ENCODE data around the gene DUT.

Gene DUT

DNA sequence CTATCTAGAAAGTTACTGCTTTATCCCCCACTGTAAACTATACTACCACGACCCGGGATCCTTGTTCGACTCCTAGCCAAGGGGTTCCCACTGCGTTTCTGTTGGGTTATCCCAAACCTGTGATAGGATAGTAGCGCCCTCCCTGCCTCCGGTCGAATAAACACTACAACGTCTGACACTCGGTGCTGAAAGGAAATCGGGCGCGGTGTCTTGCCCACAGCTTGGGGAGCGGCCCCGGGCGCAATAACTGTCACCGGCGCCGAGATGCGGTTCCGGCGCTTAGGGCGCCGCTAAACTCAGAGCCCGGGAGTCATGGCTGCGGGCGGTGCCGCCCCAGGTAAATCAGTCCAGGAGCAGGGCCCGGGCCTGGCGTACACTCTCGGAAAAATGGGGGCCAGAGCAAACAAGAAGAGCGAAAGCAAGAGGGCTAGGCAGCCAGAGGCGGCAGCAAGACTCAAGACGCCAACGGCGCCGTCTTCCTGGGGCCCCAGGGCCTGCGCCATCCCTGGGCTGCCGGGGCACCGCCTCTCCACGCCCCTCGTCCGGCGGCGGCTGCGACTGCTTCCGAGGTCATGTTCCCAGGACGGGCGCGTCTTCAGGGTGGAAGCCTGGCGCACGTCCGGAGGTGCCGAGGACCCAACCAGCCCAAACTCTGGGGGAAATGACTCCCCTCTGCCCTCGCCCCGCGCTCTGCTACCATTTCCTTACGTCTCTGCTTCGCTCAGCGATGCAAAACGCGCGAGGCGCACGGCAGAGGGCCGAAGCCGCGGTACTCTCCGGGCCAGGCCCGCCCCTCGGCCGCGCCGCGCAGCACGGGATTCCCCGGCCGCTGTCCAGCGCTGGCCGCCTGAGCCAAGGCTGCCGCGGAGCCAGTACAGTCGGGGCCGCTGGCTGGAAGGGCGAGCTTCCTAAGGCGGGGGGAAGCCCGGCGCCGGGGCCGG lies at the start of gene DUT:
TSS of gene DUT (plus strand) at position 575 of the 941 bp plus-strand sequence. CDS start at position 662, 87 bp downstream.
- peak; percentile 87 for ATAC-seq (ENCODE audit: low read depth)
- peak within 1 kb of the TSS; percentile 82 for H3K4me3 ChIP-seq (ENCODE audit: severe bottlenecking)
- no peaks in the 10 kb centered on the region for H3K9me3 ChIP-seq (ENCODE audit: severe bottlenecking)
- peak within 1 kb of the TSS; percentile 81 for H3K27ac ChIP-seq (ENCODE audit: poor library complexity, severe bottlenecking)
- H3K36me3 ChIP-seq (ENCODE audit: low read depth) = peaks cover 31% of the 10 kb centered on the region
- H3K4me1 ChIP-seq (ENCODE audit: insufficient read depth, poor library complexity, severe bottlenecking) = peaks cover 19% of the 10 kb centered on the region
- DNase-seq (ENCODE audit: low spot score) = peak; percentile 92
- H3K27me3 ChIP-seq (ENCODE audit: insufficient read depth, poor library complexity, severe bottlenecking) = no peaks in the 10 kb centered on the region
- TF ChIP-seq, protein P1, sequence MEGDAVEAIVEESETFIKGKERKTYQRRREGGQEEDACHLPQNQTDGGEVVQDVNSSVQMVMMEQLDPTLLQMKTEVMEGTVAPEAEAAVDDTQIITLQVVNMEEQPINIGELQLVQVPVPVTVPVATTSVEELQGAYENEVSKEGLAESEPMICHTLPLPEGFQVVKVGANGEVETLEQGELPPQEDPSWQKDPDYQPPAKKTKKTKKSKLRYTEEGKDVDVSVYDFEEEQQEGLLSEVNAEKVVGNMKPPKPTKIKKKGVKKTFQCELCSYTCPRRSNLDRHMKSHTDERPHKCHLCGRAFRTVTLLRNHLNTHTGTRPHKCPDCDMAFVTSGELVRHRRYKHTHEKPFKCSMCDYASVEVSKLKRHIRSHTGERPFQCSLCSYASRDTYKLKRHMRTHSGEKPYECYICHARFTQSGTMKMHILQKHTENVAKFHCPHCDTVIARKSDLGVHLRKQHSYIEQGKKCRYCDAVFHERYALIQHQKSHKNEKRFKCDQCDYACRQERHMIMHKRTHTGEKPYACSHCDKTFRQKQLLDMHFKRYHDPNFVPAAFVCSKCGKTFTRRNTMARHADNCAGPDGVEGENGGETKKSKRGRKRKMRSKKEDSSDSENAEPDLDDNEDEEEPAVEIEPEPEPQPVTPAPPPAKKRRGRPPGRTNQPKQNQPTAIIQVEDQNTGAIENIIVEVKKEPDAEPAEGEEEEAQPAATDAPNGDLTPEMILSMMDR (IDR thresholded peaks at IDR 0.05; ENCODE audit: poor library complexity, severe bottlenecking) = no peak

DNA sequence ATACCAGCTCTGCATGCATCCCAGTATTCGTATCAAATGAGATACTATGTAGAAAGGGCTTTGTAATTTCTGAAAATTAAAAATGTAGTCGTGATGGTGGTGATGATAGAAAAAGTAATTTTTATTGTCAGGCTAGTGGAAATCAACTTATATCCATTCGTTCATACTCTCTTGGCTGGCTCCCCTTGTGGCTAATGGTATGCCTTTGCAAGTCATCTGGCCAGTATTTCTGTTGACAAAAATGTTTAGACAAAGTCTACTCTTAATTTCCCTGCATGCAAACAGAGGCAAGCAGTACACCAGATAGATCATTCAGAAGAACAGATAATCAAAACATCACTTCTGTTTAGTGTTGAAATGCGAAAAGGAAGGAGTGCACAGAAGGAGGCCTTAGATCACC lies 49.6 kb upstream of the DUT start:
- Histone ChIP-seq H3K27ac (ENCODE audit: poor library complexity, severe bottlenecking) (no peak overlapping the region), H3K4me1 (ENCODE audit: insufficient read depth, poor library complexity, severe bottlenecking) (no peaks in the 10 kb centered on the region), H3K36me3 (ENCODE audit: low read depth) (no peaks in the 10 kb centered on the region), H3K9me3 (ENCODE audit: severe bottlenecking) (no peaks in the 10 kb centered on the region), H3K4me3 (ENCODE audit: severe bottlenecking) (no peak overlapping the region), H3K27me3 (ENCODE audit: insufficient read depth, poor library complexity, severe bottlenecking) (peaks cover 5% of the 10 kb centered on the region)
- TF ChIP-seq, protein P1 (IDR thresholded peaks at IDR 0.05; ENCODE audit: poor library complexity, severe bottlenecking) = no peak
- DNase-seq (ENCODE audit: low spot score) (no peak), ATAC-seq (ENCODE audit: low read depth) (no peak)

DNA sequence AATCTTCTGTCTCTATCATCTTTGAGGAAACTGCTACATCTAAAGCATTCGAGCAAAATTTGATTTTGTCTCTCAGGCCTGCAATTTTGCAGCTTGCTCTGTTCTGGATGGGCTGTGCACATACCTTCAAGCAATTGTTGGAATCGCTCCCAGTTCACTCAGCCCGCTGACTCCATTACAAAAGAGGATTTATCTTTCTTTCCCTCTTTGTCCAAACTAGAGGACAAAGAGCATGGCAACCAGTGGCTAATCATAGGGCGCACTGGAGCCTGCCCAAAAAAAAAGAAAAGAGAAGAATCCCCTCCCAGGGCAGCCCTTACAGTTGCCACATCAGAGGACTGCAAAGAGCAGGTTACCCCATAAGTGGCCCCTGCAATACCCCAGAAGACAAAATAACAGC lies 49.0 kb upstream of the DUT start:
- Histone ChIP-seq H3K36me3 (ENCODE audit: low read depth) (no peaks in the 10 kb centered on the region), H3K9me3 (ENCODE audit: severe bottlenecking) (no peaks in the 10 kb centered on the region), H3K27me3 (ENCODE audit: insufficient read depth, poor library complexity, severe bottlenecking) (peaks cover 5% of the 10 kb centered on the region), H3K4me1 (ENCODE audit: insufficient read depth, poor library complexity, severe bottlenecking) (no peaks in the 10 kb centered on the region), H3K27ac (ENCODE audit: poor library complexity, severe bottlenecking) (no peak overlapping the region), H3K4me3 (ENCODE audit: severe bottlenecking) (no peak overlapping the region)
- DNase-seq (ENCODE audit: low spot score) = no peak
- TF ChIP-seq, protein P1 (IDR thresholded peaks at IDR 0.05; ENCODE audit: poor library complexity, severe bottlenecking) = no peak
- no peak for ATAC-seq (ENCODE audit: low read depth)

DNA sequence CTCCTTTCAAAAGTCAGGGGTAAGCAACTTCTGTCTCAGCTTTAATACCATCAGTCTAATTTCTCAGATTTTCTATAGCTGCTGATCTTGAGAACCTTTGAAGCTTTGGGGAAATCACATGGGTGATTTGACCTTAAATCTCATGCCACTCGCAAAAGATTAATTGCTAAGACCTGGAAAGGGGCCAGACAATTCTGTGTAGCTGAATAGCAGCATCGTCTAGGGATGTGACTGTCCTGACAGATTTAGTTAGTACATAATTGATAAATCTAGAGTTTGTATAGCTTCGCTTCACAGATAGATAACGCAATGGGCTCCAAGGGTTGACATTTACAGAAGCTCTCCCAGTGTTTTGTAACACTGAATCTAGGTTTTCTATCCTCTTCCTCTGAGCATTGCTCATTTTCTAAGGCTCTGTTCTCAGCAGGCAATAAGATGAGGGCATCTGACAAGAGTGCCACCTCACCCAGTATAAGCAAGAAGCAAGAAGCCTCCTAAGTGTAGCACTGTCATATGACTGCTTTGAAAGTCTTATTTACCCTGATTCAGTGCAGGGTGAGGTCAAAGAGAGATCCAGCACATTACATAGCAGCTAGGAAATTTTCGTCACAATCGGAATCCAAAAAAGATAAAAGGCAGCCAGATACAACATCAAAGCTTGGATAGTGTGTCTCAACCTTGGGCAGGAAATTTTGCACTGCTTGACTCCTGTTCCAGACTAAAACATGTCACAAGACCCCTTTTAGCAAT lies 47.7 kb upstream of the DUT start:
- no peaks in the 10 kb centered on the region for H3K4me1 ChIP-seq (ENCODE audit: insufficient read depth, poor library complexity, severe bottlenecking)
- ATAC-seq (ENCODE audit: low read depth) = no peak
- no peak overlapping the region for H3K4me3 ChIP-seq (ENCODE audit: severe bottlenecking)
- H3K27ac ChIP-seq (ENCODE audit: poor library complexity, severe bottlenecking) = no peak overlapping the region
- peaks cover 5% of the 10 kb centered on the region for H3K27me3 ChIP-seq (ENCODE audit: insufficient read depth, poor library complexity, severe bottlenecking)
- TF ChIP-seq, protein P1 (IDR thresholded peaks at IDR 0.05; ENCODE audit: poor library complexity, severe bottlenecking) = no peak
- no peak for DNase-seq (ENCODE audit: low spot score)
- no peaks in the 10 kb centered on the region for H3K9me3 ChIP-seq (ENCODE audit: severe bottlenecking)
- no peaks in the 10 kb centered on the region for H3K36me3 ChIP-seq (ENCODE audit: low read depth)
